ENCODE results near the gene ITK.

The ITK gene

GRCh38 chr5:157289164-157289819 is 108.7 kb downstream of the ITK start:
- in situ Hi-C loops (cut with MboI; ENCODE audit: low pct_unique_long_range_greater_than_20kb, low sequenced_read_pairs, unreplicated experiment), result no loop called here
- no peak for TF ChIP-seq CTCF (IDR thresholded peaks at IDR 0.05; ENCODE audit: extremely low read depth, insufficient read depth, missing control alignments)
- DNase-seq (ENCODE audit: low spot score), result no peak

- no peak for DNase-seq (ENCODE audit: low spot score)
- TF ChIP-seq CTCF (IDR thresholded peaks at IDR 0.05; ENCODE audit: extremely low read depth, insufficient read depth, missing control alignments), result no peak
- in situ Hi-C loops (cut with MboI; ENCODE audit: low pct_unique_long_range_greater_than_20kb, low sequenced_read_pairs, unreplicated experiment), result no loop called here
Measured at GRCh38 chr5:157290156-157290980, 109.7 kb downstream of the ITK start.

- in situ Hi-C loops (cut with MboI; ENCODE audit: low pct_unique_long_range_greater_than_20kb, low sequenced_read_pairs, unreplicated experiment), result no loop called here
- TF ChIP-seq CTCF (IDR thresholded peaks at IDR 0.05; ENCODE audit: extremely low read depth, insufficient read depth, missing control alignments), result no peak
- DNase-seq (ENCODE audit: low spot score), result peak; percentile 47
Measured at GRCh38 chr5:157290981-157291711, 110.5 kb downstream of the ITK start.

- no peak for TF ChIP-seq CTCF (IDR thresholded peaks at IDR 0.05; ENCODE audit: extremely low read depth, insufficient read depth, missing control alignments)
- in situ Hi-C loops (cut with MboI; ENCODE audit: low pct_unique_long_range_greater_than_20kb, low sequenced_read_pairs, unreplicated experiment), result no loop called here
- no peak for DNase-seq (ENCODE audit: low spot score)
Measured at GRCh38 chr5:157292599-157292998, 112.0 kb downstream of the ITK start.

GRCh38 chr5:157294407-157295091 is 113.9 kb downstream of the ITK start:
- in situ Hi-C loops (cut with MboI; ENCODE audit: low pct_unique_long_range_greater_than_20kb, low sequenced_read_pairs, unreplicated experiment), result no loop called here
- no peak for DNase-seq (ENCODE audit: low spot score)
- TF ChIP-seq CTCF (IDR thresholded peaks at IDR 0.05; ENCODE audit: extremely low read depth, insufficient read depth, missing control alignments), result no peak

GRCh38 chr5:157295247-157295646 is 114.6 kb downstream of the ITK start:
- no peak for TF ChIP-seq CTCF (IDR thresholded peaks at IDR 0.05; ENCODE audit: extremely low read depth, insufficient read depth, missing control alignments)
- no peak for DNase-seq (ENCODE audit: low spot score)

More at GRCh38 chr5:157295247-157295646, 114.6 kb downstream of the ITK start:
- in situ Hi-C loops (cut with MboI; ENCODE audit: low pct_unique_long_range_greater_than_20kb, low sequenced_read_pairs, unreplicated experiment), result no loop called here
